Thyroid gland (tissue), 4 donors: ENCODE results near the gene CCR5. TPM values are rescaled to one million over a fixed set of nuclear protein-coding genes. Genes with fewer than 3 reads are reported as not detected.
A peak's percentile ranks its signal among the peaks of the same experiment; 100 is the strongest.

Experiments used
- DNase-seq, 2 donors: peaks; one replicate each; pipeline ENCODE4 v3.0.0-alpha.2; 2019
- H3K27ac ChIP-seq, 3 donors: fragments of 200-600 bp; sonication (generic); 1 replicate in 2 of 3; 2 replicates in 1 of 3; pipeline ENCODE4 v1.5.1; 2016 to 2019; ENCODE audit warnings: mild to moderate bottlenecking in 1 of 3, moderate library complexity in 1 of 3
- H3K27me3 ChIP-seq: fragments of 200-600 bp; sonication (generic); one replicate; pipeline ENCODE4 v1.5.1; 2019
- H3K36me3 ChIP-seq, 2 donors: fragments of 200-600 bp; sonication (generic); one replicate each; pipeline ENCODE4 v1.5.1; 2016 to 2019
- H3K4me1 ChIP-seq, 2 donors: fragments of 200-600 bp; sonication (generic); one replicate each; pipeline ENCODE4 v1.5.1; 2017 to 2019
- H3K4me3 ChIP-seq, 3 donors: fragments of 200-600 bp; sonication (generic); replicated peaks in 1 of 3; 1 replicate in 2 of 3; 2 replicates in 1 of 3; pipeline ENCODE4 v1.5.1; 2016; ENCODE audit warnings: mild to moderate bottlenecking in 1 of 3
- H3K9me3 ChIP-seq: fragments of 200-600 bp; sonication (generic); one replicate; pipeline ENCODE4 v1.5.1; 2017
- POLR2A ChIP-seq, 2 donors: fragments of 450-650 bp; IDR thresholded peaks; one replicate each; pipeline ENCODE4 v1.6.1; 2017; ENCODE audit warnings: antibody characterized with exemption in 2 of 2, mild to moderate bottlenecking in 2 of 2, moderate library complexity in 1 of 2
- WGBS, 2 donors: methylation state at CpG; one replicate each; pipeline ENCODE4 v1.1.5; 2017; 5-methylcytosine and 5-hydroxymethylcytosine counted together
- intact Hi-C: fragments of 100-400 bp; cut with DNase I; formaldehyde crosslinking; loops from one replicate; pipeline ENCODE4 v1.15.1; 2023
- total RNA-seq, 4 donors: library from RNA; depleted of rRNA; stranded (reverse); fragments of >200 nt; gene quantifications; one replicate each; pipeline ENCODE4 v1.2.3, GENCODE V29; 2016
- TF ChIP-seq, protein P1 (sequence below), 6 experiments: fragments of 200-600 bp in 3 of 6; fragments of 450-650 bp in 3 of 6; sonication (generic) in 3 of 6; IDR thresholded peaks; one replicate each; pipeline ENCODE4 v1.5.1; 2016 to 2019; ENCODE audit warnings: antibody characterized with exemption in 6 of 6, mild to moderate bottlenecking in 2 of 6, inconsistent platforms in 1 of 6, moderate library complexity in 1 of 6

CCR5 gene
- total RNA-seq, 4 donors from 2014 or later: 0.40 to 0.56 (median 0.49) TPM; not detected in 1

DNA sequence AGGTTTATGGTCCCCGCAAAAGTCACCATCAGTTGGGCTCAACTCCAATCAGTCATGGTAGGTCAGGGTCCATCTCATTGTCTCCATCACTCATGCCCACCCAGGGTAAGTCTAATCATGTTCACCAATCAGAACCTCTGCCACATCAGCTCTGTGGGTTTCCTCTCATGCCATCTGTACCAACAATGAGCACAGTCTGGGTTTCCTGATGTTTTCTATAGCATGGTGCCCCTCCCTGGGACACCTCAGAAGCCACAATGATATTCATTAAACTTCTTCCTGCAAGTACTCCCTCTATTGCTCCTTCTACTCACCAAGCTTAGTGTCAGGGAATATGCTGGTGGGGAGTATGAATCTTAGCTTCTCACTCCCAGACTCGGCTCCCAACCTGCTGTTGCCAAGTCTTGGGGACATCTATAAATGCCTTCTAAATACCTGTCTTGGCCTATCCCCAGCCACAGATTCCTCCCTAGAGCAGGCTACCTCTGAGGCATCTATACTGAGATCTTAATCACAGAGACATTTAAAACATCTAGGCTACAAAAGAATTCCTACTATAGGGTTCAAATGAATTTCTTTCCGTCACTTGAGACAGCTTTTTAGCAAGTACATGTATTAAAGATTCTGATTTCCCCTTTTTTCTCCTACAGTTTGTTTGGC, 21.8 kb upstream of the CCR5 start:
- TF ChIP-seq, protein P1, sequence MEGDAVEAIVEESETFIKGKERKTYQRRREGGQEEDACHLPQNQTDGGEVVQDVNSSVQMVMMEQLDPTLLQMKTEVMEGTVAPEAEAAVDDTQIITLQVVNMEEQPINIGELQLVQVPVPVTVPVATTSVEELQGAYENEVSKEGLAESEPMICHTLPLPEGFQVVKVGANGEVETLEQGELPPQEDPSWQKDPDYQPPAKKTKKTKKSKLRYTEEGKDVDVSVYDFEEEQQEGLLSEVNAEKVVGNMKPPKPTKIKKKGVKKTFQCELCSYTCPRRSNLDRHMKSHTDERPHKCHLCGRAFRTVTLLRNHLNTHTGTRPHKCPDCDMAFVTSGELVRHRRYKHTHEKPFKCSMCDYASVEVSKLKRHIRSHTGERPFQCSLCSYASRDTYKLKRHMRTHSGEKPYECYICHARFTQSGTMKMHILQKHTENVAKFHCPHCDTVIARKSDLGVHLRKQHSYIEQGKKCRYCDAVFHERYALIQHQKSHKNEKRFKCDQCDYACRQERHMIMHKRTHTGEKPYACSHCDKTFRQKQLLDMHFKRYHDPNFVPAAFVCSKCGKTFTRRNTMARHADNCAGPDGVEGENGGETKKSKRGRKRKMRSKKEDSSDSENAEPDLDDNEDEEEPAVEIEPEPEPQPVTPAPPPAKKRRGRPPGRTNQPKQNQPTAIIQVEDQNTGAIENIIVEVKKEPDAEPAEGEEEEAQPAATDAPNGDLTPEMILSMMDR (IDR thresholded peaks at IDR 0.05): no peak
- TF ChIP-seq POLR2A (IDR thresholded peaks at IDR 0.05): no peak

DNA sequence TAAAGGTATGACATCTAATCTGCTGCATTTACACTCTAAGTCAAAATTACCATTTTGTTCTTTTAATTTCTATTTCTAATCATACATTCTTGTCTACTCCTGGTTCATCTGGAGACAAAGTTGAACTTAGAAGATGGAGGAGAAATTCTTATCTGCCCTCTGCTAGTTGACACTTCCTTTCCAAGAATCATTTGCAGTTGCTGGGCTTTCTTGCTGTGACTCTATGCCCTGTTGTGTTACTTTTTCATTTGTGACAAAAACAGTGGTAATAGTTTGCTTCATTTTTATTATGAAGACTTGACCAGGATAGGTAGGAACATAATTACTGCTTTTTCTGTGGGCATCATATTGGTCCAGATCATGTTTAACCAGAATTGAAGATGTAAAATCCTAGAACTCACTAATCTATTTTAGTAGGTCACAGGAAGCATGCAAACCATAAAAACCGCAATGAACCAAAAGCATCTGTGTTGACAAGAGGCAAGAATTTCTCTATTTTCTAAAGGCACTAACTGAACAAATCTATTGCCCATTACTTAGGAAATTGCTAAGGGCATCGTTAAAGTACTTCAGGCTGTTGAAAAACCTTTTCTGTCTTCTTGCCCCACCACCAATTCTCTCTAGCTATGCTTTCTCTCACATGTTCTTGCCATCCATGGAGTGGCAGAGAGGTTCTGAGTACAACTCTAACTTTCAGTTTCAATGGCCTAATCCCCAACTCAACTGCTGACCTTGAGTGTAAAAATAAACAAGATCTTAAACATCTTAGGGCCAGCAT, 21.1 kb upstream of the CCR5 start:
- Histone ChIP-seq H3K27me3 (no peaks in the 10 kb centered on the region), H3K4me3 (no peak overlapping the region), H3K27ac (no peak overlapping the region), H3K4me1 (no peaks in the 10 kb centered on the region), H3K9me3 (no peaks in the 10 kb centered on the region), H3K36me3 (no peaks in the 10 kb centered on the region)
- TF ChIP-seq, protein P1 (IDR thresholded peaks at IDR 0.05): no peak
- no peak for TF ChIP-seq POLR2A (IDR thresholded peaks at IDR 0.05)
- intact Hi-C loops: no loop called here
- no peak for DNase-seq
- WGBS, 2 donors: 69 to 70% methylated on average over 2 of the region's 2 CpGs

More for the DNA sequence above, 21.8 kb upstream of the CCR5 start:
- Histone ChIP-seq H3K4me1 (no peaks in the 10 kb centered on the region), H3K9me3 (no peaks in the 10 kb centered on the region), H3K4me3 (no peak overlapping the region), H3K36me3 (no peaks in the 10 kb centered on the region), H3K27me3 (no peaks in the 10 kb centered on the region), H3K27ac (no peak overlapping the region)
- WGBS, 2 donors: 94% methylated on average over 3 of the region's 3 CpGs
- no peak for DNase-seq
- intact Hi-C loops: no loop called here

DNA sequence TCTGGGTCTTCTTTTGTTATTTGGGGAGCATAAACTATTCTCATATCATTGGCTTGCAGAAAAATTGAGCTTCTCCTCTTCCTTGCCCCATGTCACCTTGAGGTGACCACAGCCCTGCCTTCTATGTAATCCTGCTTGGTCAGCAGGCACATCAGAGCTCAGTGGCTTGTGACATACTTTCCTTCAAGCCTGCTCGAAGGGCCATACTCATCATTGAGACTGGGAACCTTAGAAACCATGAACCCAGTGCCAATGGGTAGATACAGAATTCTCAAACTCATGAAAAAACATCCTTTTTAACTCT, 20.5 kb upstream of the CCR5 start:
- intact Hi-C loops: no loop called here
- Histone ChIP-seq H3K4me1 (no peaks in the 10 kb centered on the region), H3K36me3 (no peaks in the 10 kb centered on the region), H3K9me3 (no peaks in the 10 kb centered on the region), H3K4me3 (no peak overlapping the region), H3K27ac (no peak overlapping the region), H3K27me3 (no peaks in the 10 kb centered on the region)
- 50 to 69% methylated on average over 1 of the region's 1 CpG for WGBS, 2 donors
- DNase-seq: no peak
- TF ChIP-seq, protein P1 (IDR thresholded peaks at IDR 0.05): no peak
- no peak for TF ChIP-seq POLR2A (IDR thresholded peaks at IDR 0.05)

DNA sequence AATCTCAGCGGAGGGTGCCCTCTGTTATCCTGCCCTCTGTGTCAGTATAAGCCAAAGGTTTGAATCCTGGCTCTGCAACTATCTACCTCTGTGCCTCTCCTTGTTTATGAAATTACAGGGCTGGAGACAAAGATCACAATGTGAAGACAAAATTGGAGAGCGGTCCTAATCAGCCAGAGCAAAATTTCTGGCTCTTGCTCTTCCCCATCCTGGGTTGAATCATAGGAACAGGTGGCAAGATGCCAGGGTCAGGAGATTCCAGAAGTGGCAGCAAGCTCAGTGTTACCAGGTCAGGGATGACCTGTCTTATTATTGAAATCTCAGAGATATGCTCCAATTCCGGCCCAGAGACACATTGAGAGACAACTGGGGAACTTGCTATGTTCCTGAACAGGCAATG, 19.1 kb upstream of the CCR5 start:
- H3K4me1 ChIP-seq: no peaks in the 10 kb centered on the region
- 90 to 92% methylated on average over 3 of the region's 3 CpGs for WGBS, 2 donors
- TF ChIP-seq POLR2A (IDR thresholded peaks at IDR 0.05): no peak
- TF ChIP-seq, protein P1 (IDR thresholded peaks at IDR 0.05): no peak
- no peaks in the 10 kb centered on the region for H3K27me3 ChIP-seq
- DNase-seq: peak in 1 of 2 donors; percentile 12
- no peaks in the 10 kb centered on the region for H3K36me3 ChIP-seq
- no peak overlapping the region for H3K4me3 ChIP-seq
- intact Hi-C loops: no loop called here
- no peaks in the 10 kb centered on the region for H3K9me3 ChIP-seq
- no peak overlapping the region for H3K27ac ChIP-seq

DNA sequence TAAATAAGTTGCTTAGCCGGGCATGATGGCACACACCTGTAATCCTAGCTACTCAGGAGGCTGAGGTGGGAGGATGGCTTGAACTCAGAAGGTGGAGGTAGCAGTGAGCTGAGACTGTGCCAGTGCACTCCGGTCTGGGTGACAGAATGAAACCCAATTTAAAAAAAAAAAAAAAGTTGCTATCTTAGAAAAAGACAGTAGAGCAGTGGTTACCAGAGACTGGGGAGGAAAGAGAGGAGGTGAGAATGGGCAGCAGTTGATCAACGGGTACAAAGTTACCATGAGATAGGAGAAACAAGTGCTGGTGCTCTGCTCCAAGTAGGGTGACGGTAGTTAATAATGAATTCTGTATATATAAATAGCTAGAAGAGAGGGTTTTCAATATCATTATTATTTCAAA, 17.7 kb upstream of the CCR5 start:
- WGBS, 2 donors: 89 to 90% methylated on average over 4 of the region's 4 CpGs
- intact Hi-C loops: no loop called here

More for the DNA sequence above, 17.7 kb upstream of the CCR5 start:
- Histone ChIP-seq H3K4me1 (no peaks in the 10 kb centered on the region), H3K9me3 (no peaks in the 10 kb centered on the region), H3K27ac (no peak overlapping the region), H3K4me3 (no peak overlapping the region), H3K36me3 (no peaks in the 10 kb centered on the region), H3K27me3 (no peaks in the 10 kb centered on the region)
- TF ChIP-seq, protein P1 (IDR thresholded peaks at IDR 0.05): no peak
- no peak for TF ChIP-seq POLR2A (IDR thresholded peaks at IDR 0.05)
- DNase-seq: no peak
